Measurements from ENCODE around the gene NUDT19. TPM values are rescaled to one million over a fixed set of nuclear protein-coding genes. Genes with fewer than 3 reads are reported as not detected.

NUDT19 gene
- total and polyA plus RNA-seq, 3 donors from 2014 or later, result 6.7 to 15.5 (median 11.3) TPM

DNA sequence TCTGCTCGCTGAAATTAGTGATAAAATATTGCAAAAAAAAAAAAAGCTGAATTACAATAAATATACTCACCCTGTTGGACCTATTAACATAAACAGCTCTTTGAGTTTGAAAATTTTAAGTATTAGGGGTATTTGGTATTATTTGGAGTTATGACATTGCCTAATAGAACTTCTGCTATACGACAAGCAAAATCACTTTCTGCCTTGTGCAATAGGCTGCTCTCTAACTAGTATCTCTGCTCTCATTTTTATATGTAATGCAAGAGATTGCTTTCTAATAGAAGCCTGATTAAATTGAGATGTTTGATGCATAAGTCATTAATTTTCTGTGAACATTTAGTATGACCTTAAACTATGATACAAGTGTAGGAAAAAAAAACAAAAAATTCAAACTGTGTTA is 10.6 kb upstream of the NUDT19 start:
- TF ChIP-seq POLR2A (IDR thresholded peaks at IDR 0.05), result no peak
- TF ChIP-seq, protein P1, sequence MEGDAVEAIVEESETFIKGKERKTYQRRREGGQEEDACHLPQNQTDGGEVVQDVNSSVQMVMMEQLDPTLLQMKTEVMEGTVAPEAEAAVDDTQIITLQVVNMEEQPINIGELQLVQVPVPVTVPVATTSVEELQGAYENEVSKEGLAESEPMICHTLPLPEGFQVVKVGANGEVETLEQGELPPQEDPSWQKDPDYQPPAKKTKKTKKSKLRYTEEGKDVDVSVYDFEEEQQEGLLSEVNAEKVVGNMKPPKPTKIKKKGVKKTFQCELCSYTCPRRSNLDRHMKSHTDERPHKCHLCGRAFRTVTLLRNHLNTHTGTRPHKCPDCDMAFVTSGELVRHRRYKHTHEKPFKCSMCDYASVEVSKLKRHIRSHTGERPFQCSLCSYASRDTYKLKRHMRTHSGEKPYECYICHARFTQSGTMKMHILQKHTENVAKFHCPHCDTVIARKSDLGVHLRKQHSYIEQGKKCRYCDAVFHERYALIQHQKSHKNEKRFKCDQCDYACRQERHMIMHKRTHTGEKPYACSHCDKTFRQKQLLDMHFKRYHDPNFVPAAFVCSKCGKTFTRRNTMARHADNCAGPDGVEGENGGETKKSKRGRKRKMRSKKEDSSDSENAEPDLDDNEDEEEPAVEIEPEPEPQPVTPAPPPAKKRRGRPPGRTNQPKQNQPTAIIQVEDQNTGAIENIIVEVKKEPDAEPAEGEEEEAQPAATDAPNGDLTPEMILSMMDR (IDR thresholded peaks at IDR 0.05), result no peak
- no peak overlapping the region for H3K27ac ChIP-seq
- no peak overlapping the region for H3K4me3 ChIP-seq
- no peaks in the 10 kb centered on the region for H3K36me3 ChIP-seq (ENCODE audit: low read depth, missing control alignments)
- H3K9me3 ChIP-seq, result no peaks in the 10 kb centered on the region
- intact Hi-C loops (cut with DNase I; ENCODE audit: low total_unique reads), result no loop called here
- DNase-seq, result no peak
- WGBS, 2 donors, result 83% methylated on average over 2 of the region's 2 CpGs
- no peaks in the 10 kb centered on the region for H3K27me3 ChIP-seq
- no peaks in the 10 kb centered on the region for H3K4me1 ChIP-seq

GRCh38 chr19:32682317-32682716 is 9.3 kb upstream of the NUDT19 start:
- Histone ChIP-seq H3K36me3 (ENCODE audit: low read depth, missing control alignments) (no peaks in the 10 kb centered on the region), H3K4me3 (no peak overlapping the region), H3K9me3 (no peaks in the 10 kb centered on the region), H3K27ac (no peak overlapping the region), H3K27me3 (no peaks in the 10 kb centered on the region), H3K4me1 (no peaks in the 10 kb centered on the region)
- intact Hi-C loops (cut with DNase I; ENCODE audit: low total_unique reads), result no loop called here
- no peak for TF ChIP-seq POLR2A (IDR thresholded peaks at IDR 0.05)
- TF ChIP-seq, protein P1 (IDR thresholded peaks at IDR 0.05), result no peak
- DNase-seq, result no peak
- WGBS, 2 donors, result 90 to 92% methylated on average over 4 of the region's 4 CpGs

DNA sequence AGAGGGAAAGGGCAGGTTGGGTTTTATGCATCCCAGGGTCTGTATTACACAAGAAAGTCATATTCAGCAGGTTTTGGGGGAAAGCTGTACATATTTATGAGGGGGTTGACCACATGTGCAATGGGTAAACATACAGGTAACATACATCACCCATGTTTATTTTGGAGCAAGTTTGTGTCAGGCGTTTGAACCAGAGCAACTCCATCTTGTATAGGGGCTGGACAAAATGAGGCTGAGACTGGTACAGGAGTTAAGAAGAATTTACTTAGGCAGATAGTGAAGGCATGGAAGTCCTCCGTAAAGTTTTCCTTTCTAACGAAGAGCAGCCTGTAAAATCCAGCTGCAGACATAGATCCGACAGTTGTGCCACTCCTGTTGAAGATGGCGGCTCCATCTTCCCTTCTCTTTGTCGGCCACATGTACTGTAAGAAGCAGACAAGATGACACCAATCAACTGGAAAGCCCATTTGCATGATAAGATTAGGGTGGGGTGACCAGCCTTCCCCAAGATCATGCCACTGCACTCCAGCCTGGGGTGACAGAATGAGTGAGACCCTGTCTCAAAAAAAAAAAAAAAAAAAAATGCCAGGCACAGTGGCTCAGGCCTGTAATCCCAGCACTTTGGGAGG is 4.7 kb upstream of the NUDT19 start:
- Histone ChIP-seq H3K9me3 (no peaks in the 10 kb centered on the region), H3K4me3 (no peak overlapping the region), H3K27ac (no peak overlapping the region), H3K36me3 (ENCODE audit: low read depth, missing control alignments) (no peaks in the 10 kb centered on the region), H3K27me3 (no peaks in the 10 kb centered on the region), H3K4me1 (peaks cover 6% of the 10 kb centered on the region)
- intact Hi-C loops (cut with DNase I; ENCODE audit: low total_unique reads), result no loop called here
- 94% methylated on average over 6 of the region's 6 CpGs for WGBS, 2 donors
- no peak for TF ChIP-seq POLR2A (IDR thresholded peaks at IDR 0.05)
- TF ChIP-seq, protein P1 (IDR thresholded peaks at IDR 0.05), result no peak
- DNase-seq, result no peak

DNA sequence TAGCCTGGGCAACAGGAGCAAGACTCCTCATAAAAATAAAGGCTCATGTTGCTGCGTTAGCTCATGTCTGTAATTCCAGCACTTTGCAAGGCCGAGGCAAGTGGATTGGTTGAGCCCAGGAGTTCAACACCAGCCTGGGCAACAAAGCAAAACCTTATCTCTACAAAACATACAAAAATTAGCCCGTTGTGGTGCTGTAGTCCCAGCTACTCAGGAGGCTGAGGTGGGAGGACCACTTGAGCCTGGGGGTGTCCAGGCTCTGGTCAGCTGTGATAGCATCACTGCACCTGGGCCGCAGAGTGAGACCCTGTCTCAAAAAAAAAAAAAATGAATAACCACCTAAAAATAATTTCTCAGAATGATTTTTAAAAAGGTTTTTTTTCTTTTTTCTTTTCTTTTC is 3.9 kb upstream of the NUDT19 start:
- H3K4me1 ChIP-seq, result peaks cover 7% of the 10 kb centered on the region
- no peaks in the 10 kb centered on the region for H3K36me3 ChIP-seq (ENCODE audit: low read depth, missing control alignments)
- H3K27ac ChIP-seq, result no peak overlapping the region
- H3K27me3 ChIP-seq, result no peaks in the 10 kb centered on the region
- no peak overlapping the region for H3K4me3 ChIP-seq
- 80 to 89% methylated on average over 4 of the region's 4 CpGs for WGBS, 2 donors
- no peak for DNase-seq
- TF ChIP-seq POLR2A (IDR thresholded peaks at IDR 0.05), result no peak
- TF ChIP-seq, protein P1 (IDR thresholded peaks at IDR 0.05), result no peak
- no peaks in the 10 kb centered on the region for H3K9me3 ChIP-seq
- intact Hi-C loops (cut with DNase I; ENCODE audit: low total_unique reads), result no loop called here

GRCh38 chr19:32688311-32688710 is 3.3 kb upstream of the NUDT19 start:
- no peaks in the 10 kb centered on the region for H3K36me3 ChIP-seq (ENCODE audit: low read depth, missing control alignments)
- intact Hi-C loops (cut with DNase I; ENCODE audit: low total_unique reads), result no loop called here
- 67 to 77% methylated on average over 1 of the region's 1 CpG for WGBS, 2 donors
- no peak overlapping the region for H3K4me3 ChIP-seq
- peak; percentile 26 for DNase-seq
- peaks cover 13% of the 10 kb centered on the region for H3K4me1 ChIP-seq
- TF ChIP-seq POLR2A (IDR thresholded peaks at IDR 0.05), result no peak
- TF ChIP-seq, protein P1 (IDR thresholded peaks at IDR 0.05), result no peak
- H3K27me3 ChIP-seq, result no peaks in the 10 kb centered on the region
- no peak overlapping the region for H3K27ac ChIP-seq
- no peaks in the 10 kb centered on the region for H3K9me3 ChIP-seq

All from testis (tissue), 3 donors.